Measurements from ENCODE around the gene CD52. TPM values are rescaled to one million over a fixed set of nuclear protein-coding genes. Genes with fewer than 3 reads are reported as not detected.

The CD52 gene
- total and polyA plus RNA-seq, 2 of the 13 experiments (the other 11 are each of a cell fraction or from before 2014, with no cell fraction given): 0.32 TPM; not detected in 1

DNA sequence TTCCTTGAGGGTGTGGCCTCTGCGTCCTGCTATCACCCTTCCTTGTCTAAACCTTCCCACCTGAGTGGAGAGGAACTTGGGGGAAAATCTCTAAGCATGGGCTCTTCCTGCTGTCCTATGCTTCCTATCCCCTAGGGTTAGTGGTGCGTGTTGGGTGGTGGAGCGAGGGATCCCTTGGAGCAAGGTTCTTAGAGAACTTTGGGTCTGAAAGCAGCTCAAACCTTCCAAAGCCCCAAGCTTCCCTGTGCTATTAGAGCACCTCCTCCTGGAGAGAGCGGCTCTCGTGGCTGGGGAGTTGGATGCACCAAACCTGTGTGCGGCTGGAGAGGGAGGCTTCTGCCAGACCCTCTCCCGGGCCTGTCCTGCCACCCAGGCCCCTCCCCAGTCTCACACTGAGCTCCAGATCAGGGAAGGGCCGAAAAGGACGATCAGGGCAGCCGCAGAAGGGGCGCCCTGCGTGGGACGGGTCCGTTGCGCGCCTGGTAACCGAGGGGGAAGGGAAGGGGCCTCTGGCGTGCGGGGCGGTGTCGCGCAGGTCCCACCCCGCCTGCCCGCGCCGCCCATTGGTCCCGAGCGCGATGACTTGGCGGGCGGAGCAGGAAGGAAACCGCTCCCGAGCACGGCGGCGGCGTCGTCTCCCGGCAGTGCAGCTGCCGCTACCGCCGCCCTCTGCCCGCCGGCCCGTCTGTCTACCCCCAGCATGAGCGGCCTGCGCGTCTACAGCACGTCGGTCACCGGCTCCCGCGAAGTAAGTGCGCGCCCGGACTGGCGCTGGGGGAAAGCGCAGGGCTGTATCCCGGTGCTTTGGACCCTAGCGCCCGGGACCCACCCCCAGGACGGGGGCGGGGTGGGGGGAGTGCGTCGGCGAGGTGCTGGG is 38.1 kb upstream of the CD52 start, which contains the start of gene SH3BGRL3 (continued):
- 0 out of 2 replicates have a peak, but pooled peaks have one; percentile 21 for TF ChIP-seq ZNF792 (CRISPR knock-in tag; IDR thresholded peaks at IDR 0.05)
- peak; percentile 57 for TF ChIP-seq CBX1 (IDR thresholded peaks at IDR 0.05; ENCODE audit: low read depth)
- TF ChIP-seq ZNF589 (CRISPR knock-in tag; conservative IDR thresholded peaks at IDR 0.05): peak; percentile 53; the same call in 1 of the 2 replicates
- TF ChIP-seq ZNF30 (CRISPR knock-in tag; IDR thresholded peaks at IDR 0.05): no peak
- TF ChIP-seq ATAD3A (CRISPR knock-in tag; IDR thresholded peaks at IDR 0.05): no peak
- TF ChIP-seq ZKSCAN5 (CRISPR knock-in tag; IDR thresholded peaks at IDR 0.05): no peak
- TF ChIP-seq ZNF552 (CRISPR knock-in tag; IDR thresholded peaks at IDR 0.05; ENCODE audit: borderline replicate concordance): no peak
- TF ChIP-seq, protein P1, sequence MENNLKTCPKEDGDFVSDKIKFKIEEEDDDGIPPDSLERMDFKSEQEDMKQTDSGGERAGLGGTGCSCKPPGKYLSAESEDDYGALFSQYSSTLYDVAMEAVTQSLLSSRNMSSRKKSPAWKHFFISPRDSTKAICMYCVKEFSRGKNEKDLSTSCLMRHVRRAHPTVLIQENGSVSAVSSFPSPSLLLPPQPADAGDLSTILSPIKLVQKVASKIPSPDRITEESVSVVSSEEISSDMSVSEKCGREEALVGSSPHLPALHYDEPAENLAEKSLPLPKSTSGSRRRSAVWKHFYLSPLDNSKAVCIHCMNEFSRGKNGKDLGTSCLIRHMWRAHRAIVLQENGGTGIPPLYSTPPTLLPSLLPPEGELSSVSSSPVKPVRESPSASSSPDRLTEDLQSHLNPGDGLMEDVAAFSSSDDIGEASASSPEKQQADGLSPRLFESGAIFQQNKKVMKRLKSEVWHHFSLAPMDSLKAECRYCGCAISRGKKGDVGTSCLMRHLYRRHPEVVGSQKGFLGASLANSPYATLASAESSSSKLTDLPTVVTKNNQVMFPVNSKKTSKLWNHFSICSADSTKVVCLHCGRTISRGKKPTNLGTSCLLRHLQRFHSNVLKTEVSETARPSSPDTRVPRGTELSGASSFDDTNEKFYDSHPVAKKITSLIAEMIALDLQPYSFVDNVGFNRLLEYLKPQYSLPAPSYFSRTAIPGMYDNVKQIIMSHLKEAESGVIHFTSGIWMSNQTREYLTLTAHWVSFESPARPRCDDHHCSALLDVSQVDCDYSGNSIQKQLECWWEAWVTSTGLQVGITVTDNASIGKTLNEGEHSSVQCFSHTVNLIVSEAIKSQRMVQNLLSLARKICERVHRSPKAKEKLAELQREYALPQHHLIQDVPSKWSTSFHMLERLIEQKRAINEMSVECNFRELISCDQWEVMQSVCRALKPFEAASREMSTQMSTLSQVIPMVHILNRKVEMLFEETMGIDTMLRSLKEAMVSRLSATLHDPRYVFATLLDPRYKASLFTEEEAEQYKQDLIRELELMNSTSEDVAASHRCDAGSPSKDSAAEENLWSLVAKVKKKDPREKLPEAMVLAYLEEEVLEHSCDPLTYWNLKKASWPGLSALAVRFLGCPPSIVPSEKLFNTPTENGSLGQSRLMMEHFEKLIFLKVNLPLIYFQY (CRISPR knock-in tag; IDR thresholded peaks at IDR 0.05; ENCODE audit: borderline replicate concordance): no peak
- no peak for TF ChIP-seq MIER2 (CRISPR knock-in tag; IDR thresholded peaks at IDR 0.05)
- TF ChIP-seq, protein P2, sequence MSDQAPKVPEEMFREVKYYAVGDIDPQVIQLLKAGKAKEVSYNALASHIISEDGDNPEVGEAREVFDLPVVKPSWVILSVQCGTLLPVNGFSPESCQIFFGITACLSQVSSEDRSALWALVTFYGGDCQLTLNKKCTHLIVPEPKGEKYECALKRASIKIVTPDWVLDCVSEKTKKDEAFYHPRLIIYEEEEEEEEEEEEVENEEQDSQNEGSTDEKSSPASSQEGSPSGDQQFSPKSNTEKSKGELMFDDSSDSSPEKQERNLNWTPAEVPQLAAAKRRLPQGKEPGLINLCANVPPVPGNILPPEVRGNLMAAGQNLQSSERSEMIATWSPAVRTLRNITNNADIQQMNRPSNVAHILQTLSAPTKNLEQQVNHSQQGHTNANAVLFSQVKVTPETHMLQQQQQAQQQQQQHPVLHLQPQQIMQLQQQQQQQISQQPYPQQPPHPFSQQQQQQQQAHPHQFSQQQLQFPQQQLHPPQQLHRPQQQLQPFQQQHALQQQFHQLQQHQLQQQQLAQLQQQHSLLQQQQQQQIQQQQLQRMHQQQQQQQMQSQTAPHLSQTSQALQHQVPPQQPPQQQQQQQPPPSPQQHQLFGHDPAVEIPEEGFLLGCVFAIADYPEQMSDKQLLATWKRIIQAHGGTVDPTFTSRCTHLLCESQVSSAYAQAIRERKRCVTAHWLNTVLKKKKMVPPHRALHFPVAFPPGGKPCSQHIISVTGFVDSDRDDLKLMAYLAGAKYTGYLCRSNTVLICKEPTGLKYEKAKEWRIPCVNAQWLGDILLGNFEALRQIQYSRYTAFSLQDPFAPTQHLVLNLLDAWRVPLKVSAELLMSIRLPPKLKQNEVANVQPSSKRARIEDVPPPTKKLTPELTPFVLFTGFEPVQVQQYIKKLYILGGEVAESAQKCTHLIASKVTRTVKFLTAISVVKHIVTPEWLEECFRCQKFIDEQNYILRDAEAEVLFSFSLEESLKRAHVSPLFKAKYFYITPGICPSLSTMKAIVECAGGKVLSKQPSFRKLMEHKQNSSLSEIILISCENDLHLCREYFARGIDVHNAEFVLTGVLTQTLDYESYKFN (CRISPR knock-in tag; conservative IDR thresholded peaks at IDR 0.05): peak; percentile 35; the same call in 1 of the 2 replicates
- no peak; the same call in 1 of the 2 replicates for TF ChIP-seq SOX5 (CRISPR knock-in tag; IDR thresholded peaks at IDR 0.05; ENCODE audit: borderline replicate concordance)
- TF ChIP-seq, protein P3, sequence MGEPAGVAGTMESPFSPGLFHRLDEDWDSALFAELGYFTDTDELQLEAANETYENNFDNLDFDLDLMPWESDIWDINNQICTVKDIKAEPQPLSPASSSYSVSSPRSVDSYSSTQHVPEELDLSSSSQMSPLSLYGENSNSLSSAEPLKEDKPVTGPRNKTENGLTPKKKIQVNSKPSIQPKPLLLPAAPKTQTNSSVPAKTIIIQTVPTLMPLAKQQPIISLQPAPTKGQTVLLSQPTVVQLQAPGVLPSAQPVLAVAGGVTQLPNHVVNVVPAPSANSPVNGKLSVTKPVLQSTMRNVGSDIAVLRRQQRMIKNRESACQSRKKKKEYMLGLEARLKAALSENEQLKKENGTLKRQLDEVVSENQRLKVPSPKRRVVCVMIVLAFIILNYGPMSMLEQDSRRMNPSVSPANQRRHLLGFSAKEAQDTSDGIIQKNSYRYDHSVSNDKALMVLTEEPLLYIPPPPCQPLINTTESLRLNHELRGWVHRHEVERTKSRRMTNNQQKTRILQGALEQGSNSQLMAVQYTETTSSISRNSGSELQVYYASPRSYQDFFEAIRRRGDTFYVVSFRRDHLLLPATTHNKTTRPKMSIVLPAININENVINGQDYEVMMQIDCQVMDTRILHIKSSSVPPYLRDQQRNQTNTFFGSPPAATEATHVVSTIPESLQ (CRISPR knock-in tag; conservative IDR thresholded peaks at IDR 0.05): no peak
- TF ChIP-seq, protein P4, sequence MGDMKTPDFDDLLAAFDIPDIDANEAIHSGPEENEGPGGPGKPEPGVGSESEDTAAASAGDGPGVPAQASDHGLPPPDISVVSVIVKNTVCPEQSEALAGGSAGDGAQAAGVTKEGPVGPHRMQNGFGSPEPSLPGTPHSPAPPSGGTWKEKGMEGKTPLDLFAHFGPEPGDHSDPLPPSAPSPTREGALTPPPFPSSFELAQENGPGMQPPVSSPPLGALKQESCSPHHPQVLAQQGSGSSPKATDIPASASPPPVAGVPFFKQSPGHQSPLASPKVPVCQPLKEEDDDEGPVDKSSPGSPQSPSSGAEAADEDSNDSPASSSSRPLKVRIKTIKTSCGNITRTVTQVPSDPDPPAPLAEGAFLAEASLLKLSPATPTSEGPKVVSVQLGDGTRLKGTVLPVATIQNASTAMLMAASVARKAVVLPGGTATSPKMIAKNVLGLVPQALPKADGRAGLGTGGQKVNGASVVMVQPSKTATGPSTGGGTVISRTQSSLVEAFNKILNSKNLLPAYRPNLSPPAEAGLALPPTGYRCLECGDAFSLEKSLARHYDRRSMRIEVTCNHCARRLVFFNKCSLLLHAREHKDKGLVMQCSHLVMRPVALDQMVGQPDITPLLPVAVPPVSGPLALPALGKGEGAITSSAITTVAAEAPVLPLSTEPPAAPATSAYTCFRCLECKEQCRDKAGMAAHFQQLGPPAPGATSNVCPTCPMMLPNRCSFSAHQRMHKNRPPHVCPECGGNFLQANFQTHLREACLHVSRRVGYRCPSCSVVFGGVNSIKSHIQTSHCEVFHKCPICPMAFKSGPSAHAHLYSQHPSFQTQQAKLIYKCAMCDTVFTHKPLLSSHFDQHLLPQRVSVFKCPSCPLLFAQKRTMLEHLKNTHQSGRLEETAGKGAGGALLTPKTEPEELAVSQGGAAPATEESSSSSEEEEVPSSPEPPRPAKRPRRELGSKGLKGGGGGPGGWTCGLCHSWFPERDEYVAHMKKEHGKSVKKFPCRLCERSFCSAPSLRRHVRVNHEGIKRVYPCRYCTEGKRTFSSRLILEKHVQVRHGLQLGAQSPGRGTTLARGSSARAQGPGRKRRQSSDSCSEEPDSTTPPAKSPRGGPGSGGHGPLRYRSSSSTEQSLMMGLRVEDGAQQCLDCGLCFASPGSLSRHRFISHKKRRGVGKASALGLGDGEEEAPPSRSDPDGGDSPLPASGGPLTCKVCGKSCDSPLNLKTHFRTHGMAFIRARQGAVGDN (CRISPR knock-in tag; IDR thresholded peaks at IDR 0.05): peak; percentile 96
- TF ChIP-seq PHF5A (CRISPR knock-in tag; IDR thresholded peaks at IDR 0.05; ENCODE audit: low read depth, unreplicated experiment): no peak
- TF ChIP-seq SP1 (IDR thresholded peaks at IDR 0.05): no peak
- TF ChIP-seq SP1 (CRISPR knock-in tag; IDR thresholded peaks at IDR 0.05): no peak; the same call in 1 of the 2 replicates

Measured in HepG2 (cell line).